Neural cell (in vitro differentiated cells): ENCODE results near the gene GRIK2. TPM values are rescaled to one million over a fixed set of nuclear protein-coding genes. Genes with fewer than 3 reads are reported as not detected.
A peak's percentile ranks its signal among the peaks of the same experiment; 100 is the strongest.

Experiments
- H2AFZ ChIP-seq: fragments of 200-600, 300-800 bp; sonication (generic), shearing (Covaris generic); 2 replicates; pipeline ENCODE4 v1.6.0; 2014; ENCODE audit warnings: low read depth, mild to moderate bottlenecking, antibody characterized with exemption, low read length, moderate library complexity
- H3F3A ChIP-seq: fragments of 200-600 bp; shearing (Covaris generic); 2 replicates; pipeline ENCODE4 v1.6.1; 2016; ENCODE audit warnings: mild to moderate bottlenecking, moderate library complexity, mixed read lengths, antibody characterized with exemption, low read length; ENCODE audit not compliant: insufficient read depth, poor library complexity, severe bottlenecking
- H3K27ac ChIP-seq: fragments of 200-600, 300-800 bp; sonication (generic), shearing (Covaris generic); 2 replicates; pipeline ENCODE4 v1.5.1; 2014; ENCODE audit warnings: mild to moderate bottlenecking, low read length, moderate library complexity
- H3K27me3 ChIP-seq: fragments of 300-800, 200-600 bp; sonication (generic), shearing (Covaris generic); 2 replicates; pipeline ENCODE4 v1.6.0; 2014; ENCODE audit warnings: mild to moderate bottlenecking, low read depth, low read length, moderate library complexity; ENCODE audit not compliant: insufficient read depth
- H3K36me3 ChIP-seq: fragments of 300-800, 200-600 bp; sonication (generic), shearing (Covaris generic); 2 replicates; pipeline ENCODE4 v1.5.1; 2014; ENCODE audit warnings: mild to moderate bottlenecking, antibody characterized with exemption, low read length, moderate library complexity; ENCODE audit not compliant: insufficient read depth
- H3K4me2 ChIP-seq: fragments of 300-800, 200-600 bp; sonication (generic), shearing (Covaris generic); 2 replicates; pipeline ENCODE4 v1.6.0; 2014; ENCODE audit warnings: mild to moderate bottlenecking, low read length
- H3K4me3 ChIP-seq: fragments of 300-800, 200-600 bp; sonication (generic), shearing (Covaris generic); 2 replicates; pipeline ENCODE4 v1.5.1; 2014; ENCODE audit warnings: mild to moderate bottlenecking, low read length, moderate library complexity
- H3K79me2 ChIP-seq: fragments of 200-600 bp; shearing (Covaris generic); replicated peaks from 2 replicates; pipeline ENCODE4 v1.6.0; 2014; ENCODE audit warnings: mild to moderate bottlenecking, low read length, moderate library complexity; ENCODE audit not compliant: insufficient read depth
- H3K9ac ChIP-seq: fragments of 300-800, 200-600 bp; sonication (generic), shearing (Covaris generic); 2 replicates; pipeline ENCODE4 v1.6.1; 2016; ENCODE audit warnings: mild to moderate bottlenecking, low read length, mixed read lengths
- H3K9me2 ChIP-seq: fragments of 200-600 bp; shearing (Covaris generic); 2 replicates; pipeline ENCODE4 v1.6.1; 2016; ENCODE audit warnings: mild to moderate bottlenecking, low read length, mixed read lengths; ENCODE audit not compliant: insufficient read depth
- H3K9me3 ChIP-seq: fragments of 200-600, 300-800 bp; sonication (generic), shearing (Covaris generic); 2 replicates; pipeline ENCODE4 v1.6.1; 2016; ENCODE audit warnings: mild to moderate bottlenecking, mixed run types, low read length, moderate library complexity, mixed read lengths
- H4K20me1 ChIP-seq: fragments of 200-600 bp; shearing (Covaris generic); 2 replicates; pipeline ENCODE4 v1.6.1; 2016; ENCODE audit warnings: mild to moderate bottlenecking, mixed run types; ENCODE audit not compliant: insufficient read depth
- CTCF ChIP-seq: fragments of 450-650 bp; IDR thresholded peaks from 2 replicates; pipeline ENCODE4 v1.5.1; 2014; ENCODE audit warnings: antibody characterized with exemption, mild to moderate bottlenecking, moderate library complexity; ENCODE audit not compliant: poor library complexity, severe bottlenecking
- EP300 ChIP-seq: fragments of 450-650 bp; conservative IDR thresholded peaks from 2 replicates; pipeline ENCODE4 v1.6.1; 2014; ENCODE audit warnings: antibody characterized with exemption, mild to moderate bottlenecking, moderate library complexity; ENCODE audit not compliant: poor library complexity, severe bottlenecking
- EZH2 ChIP-seq: fragments of 200-600, 300-800 bp; shearing (Covaris generic), sonication (generic); IDR thresholded peaks from 2 replicates; pipeline ENCODE4 v1.6.1; 2014; ENCODE audit warnings: antibody characterized with exemption, low read length, borderline replicate concordance, mild to moderate bottlenecking; ENCODE audit not compliant: insufficient read depth, poor library complexity, severe bottlenecking
- MXI1 ChIP-seq: fragments of 450-650 bp; conservative IDR thresholded peaks from 2 replicates; pipeline ENCODE4 v1.6.1; 2014; ENCODE audit warnings: antibody characterized with exemption, mild to moderate bottlenecking; ENCODE audit not compliant: poor library complexity, severe bottlenecking
- POLR2AphosphoS5 ChIP-seq: IDR thresholded peaks from 2 replicates; pipeline ENCODE4 v1.6.1; 2012
- RAD21 ChIP-seq: fragments of 450-650 bp; conservative IDR thresholded peaks from 2 replicates; pipeline ENCODE4 v1.6.1; 2014; ENCODE audit warnings: antibody characterized with exemption, mild to moderate bottlenecking, moderate library complexity
- REST ChIP-seq: IDR thresholded peaks from 2 replicates; pipeline ENCODE4 v1.6.1; 2012; ENCODE audit warnings: borderline replicate concordance
- SMC3 ChIP-seq: fragments of 450-650 bp; conservative IDR thresholded peaks from 2 replicates; pipeline ENCODE4 v1.6.1; 2014; ENCODE audit warnings: antibody characterized with exemption, mild to moderate bottlenecking, moderate library complexity; ENCODE audit not compliant: poor library complexity
- TAF1 ChIP-seq: IDR thresholded peaks from 2 replicates; pipeline ENCODE4 v1.6.1; 2012; ENCODE audit warnings: low read depth
- polyA plus RNA-seq: library from polyadenylated mRNA; depleted of rRNA; stranded (reverse); fragments of >200 nt; gene quantifications from 2 replicates; pipeline ENCODE4 v1.2.3, GENCODE V29; 2014

The GRIK2 gene
- polyA plus RNA-seq, 1 donor from 2014 or later = 106 TPM

- peak overlapping the region; percentile 12 for H3K27ac ChIP-seq
- no peak overlapping the region for H2AFZ ChIP-seq
- no peaks in the 10 kb centered on the region for H3K27me3 ChIP-seq
- H3K36me3 ChIP-seq = no peaks in the 10 kb centered on the region
- H4K20me1 ChIP-seq = no peaks in the 10 kb centered on the region
- H3K4me2 ChIP-seq = no peak overlapping the region
- no peaks in the 10 kb centered on the region for H3K79me2 ChIP-seq
- no peak overlapping the region for H3K4me3 ChIP-seq
- H3F3A ChIP-seq = no peaks in the 10 kb centered on the region
- no peaks in the 10 kb centered on the region for H3K9me3 ChIP-seq
- TF ChIP-seq MXI1 = no peak
- TF ChIP-seq EP300 = peak; percentile 89
- peak; percentile 56 for TF ChIP-seq POLR2AphosphoS5
- H3K9ac ChIP-seq = no peak overlapping the region
- no peaks in the 10 kb centered on the region for H3K9me2 ChIP-seq
Measured at GRCh38 chr6:101522254-101522653, 128.7 kb downstream of the GRIK2 start.

- H4K20me1 ChIP-seq = no peaks in the 10 kb centered on the region
- H3F3A ChIP-seq = no peaks in the 10 kb centered on the region
- no peaks in the 10 kb centered on the region for H3K9me2 ChIP-seq
- no peaks in the 10 kb centered on the region for H3K27me3 ChIP-seq
- no peak overlapping the region for H3K4me2 ChIP-seq
- TF ChIP-seq MXI1 = no peak
- no peak for TF ChIP-seq RAD21
- TF ChIP-seq CTCF = no peak
- TF ChIP-seq TAF1 = no peak
- no peak for TF ChIP-seq EP300
- TF ChIP-seq POLR2AphosphoS5 = no peak
- TF ChIP-seq REST = no peak
- TF ChIP-seq SMC3 = no peak
- TF ChIP-seq EZH2 = no peak
- no peak overlapping the region for H2AFZ ChIP-seq
- H3K4me3 ChIP-seq = no peak overlapping the region
- no peaks in the 10 kb centered on the region for H3K36me3 ChIP-seq
- H3K9ac ChIP-seq = no peak overlapping the region
- H3K9me3 ChIP-seq = no peaks in the 10 kb centered on the region
- H3K79me2 ChIP-seq = no peaks in the 10 kb centered on the region
- H3K27ac ChIP-seq = no peak overlapping the region
Measured at GRCh38 chr6:101527467-101527866, 134.0 kb downstream of the GRIK2 start.

- no peaks in the 10 kb centered on the region for H3K36me3 ChIP-seq
- no peak overlapping the region for H3K4me2 ChIP-seq
- H3F3A ChIP-seq = no peaks in the 10 kb centered on the region
- H3K9ac ChIP-seq = no peak overlapping the region
- no peaks in the 10 kb centered on the region for H3K27me3 ChIP-seq
- H2AFZ ChIP-seq = no peak overlapping the region
- H3K4me3 ChIP-seq = no peak overlapping the region
- no peak for TF ChIP-seq EZH2
- no peaks in the 10 kb centered on the region for H3K79me2 ChIP-seq
- no peaks in the 10 kb centered on the region for H4K20me1 ChIP-seq
- no peaks in the 10 kb centered on the region for H3K9me3 ChIP-seq
- H3K9me2 ChIP-seq = no peaks in the 10 kb centered on the region
- H3K27ac ChIP-seq = no peak overlapping the region
Measured at GRCh38 chr6:101528801-101529200, 135.3 kb downstream of the GRIK2 start.
